IPS-18a (cell line): ENCODE measurements around the gene TRHDE.

Source experiments
- H3K27ac ChIP-seq: one replicate; pipeline ENCODE4 v1.5.1; 2013; ENCODE audit warnings: low read length
- H3K27me3 ChIP-seq: one replicate; pipeline ENCODE4 v1.6.1; 2013; ENCODE audit warnings: mild to moderate bottlenecking, low read length; ENCODE audit not compliant: control insufficient read depth, insufficient read depth
- H3K36me3 ChIP-seq: one replicate; pipeline ENCODE4 v1.6.1; 2013; ENCODE audit warnings: low read depth, low read length; ENCODE audit not compliant: control insufficient read depth
- H3K4me1 ChIP-seq: one replicate; pipeline ENCODE4 v1.6.1; 2013; ENCODE audit warnings: low read depth, low read length; ENCODE audit not compliant: control insufficient read depth
- H3K4me3 ChIP-seq: one replicate; pipeline ENCODE4 v1.5.1; 2013; ENCODE audit warnings: low read length
- H3K9ac ChIP-seq: one replicate; pipeline ENCODE4 v1.6.1; 2013; ENCODE audit warnings: mild to moderate bottlenecking, low read length, moderate library complexity
- H3K9me3 ChIP-seq: one replicate; pipeline ENCODE4 v1.6.1; 2013; ENCODE audit warnings: low read depth, low read length; ENCODE audit not compliant: control insufficient read depth

The TRHDE gene, protein sequence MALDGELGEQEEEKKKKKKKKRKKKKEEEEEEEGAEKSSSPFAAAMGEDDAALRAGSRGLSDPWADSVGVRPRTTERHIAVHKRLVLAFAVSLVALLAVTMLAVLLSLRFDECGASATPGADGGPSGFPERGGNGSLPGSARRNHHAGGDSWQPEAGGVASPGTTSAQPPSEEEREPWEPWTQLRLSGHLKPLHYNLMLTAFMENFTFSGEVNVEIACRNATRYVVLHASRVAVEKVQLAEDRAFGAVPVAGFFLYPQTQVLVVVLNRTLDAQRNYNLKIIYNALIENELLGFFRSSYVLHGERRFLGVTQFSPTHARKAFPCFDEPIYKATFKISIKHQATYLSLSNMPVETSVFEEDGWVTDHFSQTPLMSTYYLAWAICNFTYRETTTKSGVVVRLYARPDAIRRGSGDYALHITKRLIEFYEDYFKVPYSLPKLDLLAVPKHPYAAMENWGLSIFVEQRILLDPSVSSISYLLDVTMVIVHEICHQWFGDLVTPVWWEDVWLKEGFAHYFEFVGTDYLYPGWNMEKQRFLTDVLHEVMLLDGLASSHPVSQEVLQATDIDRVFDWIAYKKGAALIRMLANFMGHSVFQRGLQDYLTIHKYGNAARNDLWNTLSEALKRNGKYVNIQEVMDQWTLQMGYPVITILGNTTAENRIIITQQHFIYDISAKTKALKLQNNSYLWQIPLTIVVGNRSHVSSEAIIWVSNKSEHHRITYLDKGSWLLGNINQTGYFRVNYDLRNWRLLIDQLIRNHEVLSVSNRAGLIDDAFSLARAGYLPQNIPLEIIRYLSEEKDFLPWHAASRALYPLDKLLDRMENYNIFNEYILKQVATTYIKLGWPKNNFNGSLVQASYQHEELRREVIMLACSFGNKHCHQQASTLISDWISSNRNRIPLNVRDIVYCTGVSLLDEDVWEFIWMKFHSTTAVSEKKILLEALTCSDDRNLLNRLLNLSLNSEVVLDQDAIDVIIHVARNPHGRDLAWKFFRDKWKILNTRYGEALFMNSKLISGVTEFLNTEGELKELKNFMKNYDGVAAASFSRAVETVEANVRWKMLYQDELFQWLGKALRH

DNA sequence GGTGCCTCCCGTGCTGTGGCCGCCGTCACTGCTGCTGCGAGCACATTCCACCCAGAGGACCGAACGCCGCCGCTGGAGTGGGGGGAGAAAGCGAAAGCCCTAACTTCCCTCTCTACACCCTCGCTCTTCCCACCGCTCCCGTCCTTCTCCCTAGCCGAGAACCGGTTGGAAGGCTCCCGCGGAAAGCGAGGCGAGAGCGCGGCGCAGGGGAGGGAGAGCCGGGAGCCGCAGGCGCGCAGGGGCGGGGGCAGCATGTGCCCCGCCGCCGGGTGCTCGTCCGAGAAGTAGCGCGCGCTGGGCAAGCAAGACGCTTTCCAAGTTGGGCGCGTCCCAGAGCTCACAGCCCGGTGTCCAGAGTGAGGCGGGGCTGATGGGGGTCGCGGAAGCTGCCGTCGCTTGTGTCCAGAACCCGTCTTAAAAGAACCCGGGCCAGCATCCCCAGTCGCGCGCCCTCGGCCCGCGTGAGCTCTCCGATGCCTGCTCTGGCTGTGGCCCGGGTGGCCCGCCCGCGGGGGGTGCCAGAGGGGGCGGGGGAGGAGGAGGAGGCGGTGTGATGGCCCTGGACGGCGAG is at the start of gene TRHDE:
Gene TRHDE (plus strand): TSS at position 280 of the 571 bp plus-strand sequence. CDS start 274 bp downstream, at position 554.
- peak within 1 kb of the TSS; percentile 44 for H3K9ac ChIP-seq
- no peaks in the 10 kb centered on the region for H3K36me3 ChIP-seq
- H3K4me3 ChIP-seq, result peak within 1 kb of the TSS; percentile 74
- peaks cover 63% of the 10 kb centered on the region for H3K27me3 ChIP-seq
- H3K4me1 ChIP-seq, result peaks cover 13% of the 10 kb centered on the region
- no peaks in the 10 kb centered on the region for H3K9me3 ChIP-seq
- H3K27ac ChIP-seq, result no peak within 1 kb of the TSS

DNA sequence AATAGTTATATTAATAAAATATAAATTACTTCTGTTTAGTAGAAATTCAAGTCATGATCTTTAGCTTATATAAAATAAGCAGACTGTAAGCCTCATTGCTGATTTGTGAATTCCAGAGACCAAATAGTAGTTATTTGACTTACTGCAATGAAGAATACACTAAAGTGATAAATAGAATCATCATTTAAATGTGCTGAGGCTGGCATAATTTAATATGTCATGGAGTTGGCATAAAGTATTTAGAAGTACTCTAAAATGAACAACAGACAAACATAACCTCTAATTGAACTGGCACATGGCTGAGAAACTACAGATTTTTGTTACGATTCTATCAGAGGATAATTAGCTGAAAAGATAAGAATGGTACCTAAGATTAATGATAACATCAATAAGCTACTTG is 45.7 kb upstream of the TRHDE start:
- no peak overlapping the region for H3K4me3 ChIP-seq
- no peak overlapping the region for H3K27ac ChIP-seq
- no peaks in the 10 kb centered on the region for H3K9me3 ChIP-seq
- H3K4me1 ChIP-seq, result no peaks in the 10 kb centered on the region
- no peak overlapping the region for H3K9ac ChIP-seq
- H3K36me3 ChIP-seq, result no peaks in the 10 kb centered on the region
- H3K27me3 ChIP-seq, result no peaks in the 10 kb centered on the region

DNA sequence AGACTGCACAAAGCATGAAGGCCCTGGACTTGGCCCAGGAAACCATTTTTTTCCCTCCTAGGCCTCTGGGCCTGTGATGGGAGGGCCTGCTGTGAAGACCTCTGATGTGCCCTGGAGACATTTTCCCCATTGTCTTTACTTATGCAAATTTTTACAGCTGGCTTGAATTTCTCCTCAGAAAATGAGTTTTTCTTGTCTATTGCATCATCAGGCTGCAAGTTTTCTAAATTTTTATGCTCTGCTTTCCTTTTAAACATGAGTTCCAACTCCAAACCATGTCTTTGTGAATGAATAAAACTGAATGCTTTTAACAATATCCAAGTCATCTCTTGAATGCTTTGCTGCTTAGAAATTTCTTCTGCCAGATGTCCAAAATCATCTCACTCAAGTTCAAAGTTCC is 43.7 kb upstream of the TRHDE start:
- Histone ChIP-seq H3K27ac (no peak overlapping the region), H3K4me1 (no peaks in the 10 kb centered on the region), H3K9me3 (no peaks in the 10 kb centered on the region), H3K4me3 (no peak overlapping the region), H3K9ac (no peak overlapping the region), H3K36me3 (no peaks in the 10 kb centered on the region), H3K27me3 (no peaks in the 10 kb centered on the region)

DNA sequence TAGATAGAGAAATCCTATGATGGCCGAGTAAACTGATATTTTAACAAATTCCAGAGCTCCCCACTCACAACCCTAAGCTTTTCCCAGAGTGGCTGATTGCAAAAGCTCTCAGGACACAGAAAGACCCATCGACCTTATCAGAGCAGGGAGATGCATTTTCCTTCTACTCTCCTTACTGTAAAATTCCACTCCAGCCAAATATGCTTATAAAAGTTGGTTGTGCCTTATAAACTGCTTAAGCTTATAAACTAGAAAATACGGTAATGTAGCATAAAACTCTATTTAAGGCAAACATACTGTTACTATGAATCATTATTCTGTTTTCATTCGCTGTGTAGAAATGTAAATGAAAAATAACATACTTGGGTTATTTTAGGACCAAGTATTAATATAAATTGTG is 41.6 kb upstream of the TRHDE start:
- H3K27me3 ChIP-seq, result no peaks in the 10 kb centered on the region

DNA sequence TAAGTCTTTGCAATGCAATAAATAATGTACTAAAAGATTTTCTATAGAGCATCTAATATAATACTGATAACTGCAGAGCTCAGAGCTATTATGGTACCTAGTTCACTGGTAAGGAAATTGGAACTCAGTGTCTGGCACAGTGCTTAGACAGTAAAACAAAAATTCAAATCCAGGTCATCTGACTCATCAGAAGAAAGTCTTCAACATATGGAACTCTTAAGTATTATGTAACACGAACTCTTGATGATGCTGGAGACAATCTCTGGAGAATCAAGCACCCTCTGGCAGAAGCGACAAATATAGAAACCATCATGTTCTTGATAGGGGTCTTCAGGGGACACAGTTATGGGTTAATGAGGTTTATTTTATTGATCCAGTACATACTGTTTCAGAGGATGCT is 37.3 kb upstream of the TRHDE start:
- Histone ChIP-seq H3K4me3 (no peak overlapping the region), H3K27ac (no peak overlapping the region), H3K9me3 (no peaks in the 10 kb centered on the region), H3K36me3 (no peaks in the 10 kb centered on the region), H3K9ac (no peak overlapping the region), H3K4me1 (no peaks in the 10 kb centered on the region), H3K27me3 (no peaks in the 10 kb centered on the region)

More for the DNA sequence above, 41.6 kb upstream of the TRHDE start:
- H3K4me3 ChIP-seq, result no peak overlapping the region
- H3K27ac ChIP-seq, result no peak overlapping the region
- H3K4me1 ChIP-seq, result no peaks in the 10 kb centered on the region
- H3K9me3 ChIP-seq, result no peaks in the 10 kb centered on the region
- no peak overlapping the region for H3K9ac ChIP-seq
- no peaks in the 10 kb centered on the region for H3K36me3 ChIP-seq

DNA sequence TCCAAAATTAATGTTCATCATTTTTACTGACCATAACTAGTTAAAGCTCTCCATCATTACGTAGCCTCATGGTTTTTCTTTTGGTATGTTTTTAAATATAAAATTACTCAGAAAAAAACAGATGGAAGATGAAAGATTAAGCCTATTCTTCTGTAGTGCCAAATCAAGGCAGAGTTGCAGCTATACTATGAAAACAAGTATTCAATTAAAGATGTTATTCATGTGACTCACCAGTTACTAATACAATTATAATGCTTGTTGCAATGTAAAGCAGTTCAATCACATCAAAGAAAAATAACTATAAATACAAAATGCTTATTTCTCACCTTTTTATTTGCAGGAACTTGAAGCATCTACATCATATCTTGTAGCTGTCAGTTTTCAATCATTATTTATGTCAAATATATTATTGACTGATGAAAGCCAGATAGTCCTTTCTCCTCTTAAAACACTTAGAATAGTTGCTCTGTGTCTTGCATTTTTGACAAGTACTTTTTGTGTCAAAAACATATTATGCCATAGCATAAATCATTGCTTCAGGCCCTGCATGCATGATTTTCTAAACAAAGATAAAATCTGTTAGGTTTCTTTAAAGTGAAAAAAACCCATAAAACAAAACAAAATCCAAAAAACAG is 36.0 kb upstream of the TRHDE start:
- H3K9me3 ChIP-seq, result no peaks in the 10 kb centered on the region
- H3K4me1 ChIP-seq, result no peaks in the 10 kb centered on the region
- H3K4me3 ChIP-seq, result no peak overlapping the region
- no peak overlapping the region for H3K9ac ChIP-seq
- no peak overlapping the region for H3K27ac ChIP-seq
- H3K36me3 ChIP-seq, result no peaks in the 10 kb centered on the region
- H3K27me3 ChIP-seq, result no peaks in the 10 kb centered on the region

DNA sequence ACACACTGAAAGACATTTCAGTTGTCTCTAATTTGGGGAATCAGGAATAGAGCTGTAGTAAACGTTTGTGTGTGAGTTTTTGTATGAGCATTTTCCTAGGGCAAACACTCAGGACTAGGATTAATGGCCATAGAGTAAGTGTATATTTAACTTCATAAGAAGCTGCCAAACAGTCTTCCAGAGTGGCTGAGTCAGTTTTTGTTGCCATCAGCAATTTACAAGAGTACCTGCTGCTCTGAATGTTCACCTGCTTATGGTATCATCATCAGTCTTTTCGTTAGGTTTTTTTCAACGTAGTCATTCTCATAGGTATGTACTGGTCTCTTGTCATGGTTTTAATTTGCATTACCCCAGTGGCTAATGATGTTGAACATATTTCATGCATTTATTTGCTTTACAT is 30.6 kb upstream of the TRHDE start:
- Histone ChIP-seq H3K4me3 (no peak overlapping the region), H3K4me1 (no peaks in the 10 kb centered on the region), H3K9ac (no peak overlapping the region), H3K9me3 (no peaks in the 10 kb centered on the region), H3K27me3 (no peaks in the 10 kb centered on the region), H3K36me3 (no peaks in the 10 kb centered on the region), H3K27ac (no peak overlapping the region)

DNA sequence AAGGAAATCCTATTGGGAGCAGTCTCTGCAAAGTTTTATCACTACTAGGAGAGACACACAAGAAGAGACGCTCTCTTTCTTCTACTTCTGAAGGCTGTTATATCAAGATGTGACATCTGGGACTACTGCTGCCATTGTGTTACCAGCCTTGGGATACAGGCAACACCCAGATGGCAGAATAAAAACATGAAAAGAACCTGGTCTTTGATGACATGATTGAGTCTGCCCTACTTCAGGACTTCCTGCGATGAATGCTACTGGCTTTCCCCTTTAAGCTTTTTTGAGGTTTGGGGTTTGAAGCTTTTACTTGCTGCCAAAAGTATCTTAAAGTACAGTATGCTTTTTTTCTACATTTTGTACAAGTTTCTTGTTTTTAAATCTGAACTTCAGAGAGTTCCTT is 29.2 kb upstream of the TRHDE start:
- Histone ChIP-seq H3K27ac (no peak overlapping the region), H3K4me1 (no peaks in the 10 kb centered on the region), H3K27me3 (no peaks in the 10 kb centered on the region), H3K36me3 (no peaks in the 10 kb centered on the region), H3K9me3 (no peaks in the 10 kb centered on the region), H3K4me3 (no peak overlapping the region), H3K9ac (no peak overlapping the region)

DNA sequence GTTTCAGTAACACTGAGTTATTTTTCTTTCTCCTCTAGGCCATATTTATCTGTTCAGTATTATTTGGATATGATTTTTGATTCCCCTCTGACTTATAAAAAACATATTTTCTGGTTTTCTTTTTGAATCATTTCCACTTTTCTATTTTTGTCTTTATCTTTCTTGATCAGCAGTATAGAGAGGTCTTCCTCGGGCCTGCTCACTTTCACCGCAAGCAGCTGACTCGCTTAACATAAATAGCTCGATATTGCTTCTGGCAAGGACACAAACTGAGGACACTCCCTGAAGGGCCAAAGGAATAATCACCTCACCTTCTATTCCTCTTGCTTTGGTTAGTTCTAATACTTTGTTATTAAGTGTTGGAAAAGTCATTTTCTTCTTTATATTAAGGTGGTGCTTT is 25.8 kb upstream of the TRHDE start:
- Histone ChIP-seq H3K4me3 (no peak overlapping the region), H3K27me3 (no peaks in the 10 kb centered on the region), H3K27ac (no peak overlapping the region), H3K9ac (no peak overlapping the region), H3K36me3 (no peaks in the 10 kb centered on the region), H3K4me1 (no peaks in the 10 kb centered on the region), H3K9me3 (no peaks in the 10 kb centered on the region)

DNA sequence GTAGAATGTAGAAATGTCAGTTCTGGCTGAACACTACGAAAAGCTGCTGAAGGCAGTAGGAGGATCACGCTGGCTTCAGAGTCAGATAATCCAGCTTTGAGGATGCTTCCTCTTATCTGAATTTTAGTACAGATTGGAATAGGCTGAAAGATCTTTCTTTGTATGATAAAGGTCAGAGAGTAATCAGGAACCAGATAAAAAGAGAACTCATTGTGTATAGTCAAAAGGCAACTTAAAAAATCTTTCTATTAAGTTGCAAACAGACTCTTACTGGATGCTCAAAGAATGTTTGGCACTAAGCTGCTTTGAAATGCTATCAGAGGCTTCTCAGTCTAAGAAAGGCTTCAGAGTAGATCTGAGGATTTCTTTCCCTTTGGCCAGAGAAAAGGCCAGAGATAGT is 21.8 kb upstream of the TRHDE start:
- no peaks in the 10 kb centered on the region for H3K9me3 ChIP-seq
- H3K27me3 ChIP-seq, result no peaks in the 10 kb centered on the region
- H3K27ac ChIP-seq, result no peak overlapping the region
- no peak overlapping the region for H3K4me3 ChIP-seq
- H3K4me1 ChIP-seq, result no peaks in the 10 kb centered on the region
- no peaks in the 10 kb centered on the region for H3K36me3 ChIP-seq
- no peak overlapping the region for H3K9ac ChIP-seq

DNA sequence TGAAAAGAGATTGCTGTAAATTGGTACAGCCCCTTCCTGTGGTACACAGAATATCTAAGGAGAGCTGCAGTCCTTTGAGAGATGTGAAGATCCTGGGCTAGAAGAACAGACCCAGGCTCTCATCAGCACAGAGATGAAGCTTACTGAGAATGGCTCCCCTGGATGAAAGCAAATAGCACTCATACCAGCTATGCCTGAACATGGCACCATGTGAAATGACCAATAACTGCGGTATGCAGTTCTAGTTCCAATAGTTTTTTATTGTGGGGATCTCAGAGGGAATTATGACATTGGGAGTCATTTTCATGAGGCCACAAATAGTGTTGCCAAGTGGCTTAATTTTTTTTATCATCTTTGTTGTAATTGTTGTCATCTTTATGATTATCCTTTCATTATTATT is 15.4 kb upstream of the TRHDE start:
- H3K4me3 ChIP-seq, result no peak overlapping the region
- H3K27ac ChIP-seq, result no peak overlapping the region
- no peaks in the 10 kb centered on the region for H3K36me3 ChIP-seq
- H3K27me3 ChIP-seq, result no peaks in the 10 kb centered on the region
- no peak overlapping the region for H3K9ac ChIP-seq
- H3K9me3 ChIP-seq, result no peaks in the 10 kb centered on the region
- H3K4me1 ChIP-seq, result no peaks in the 10 kb centered on the region
